CD4-positive, alpha-beta T cell (primary cell): ENCODE measurements around the gene CALHM5. TPM values are rescaled to one million over a fixed set of nuclear protein-coding genes. Genes with fewer than 3 reads are reported as not detected.
A peak's percentile ranks its signal among the peaks of the same experiment; 100 is the strongest.

Experiments
- ATAC-seq: fragments of 200-7000 bp; cut with Tn5 transposase; one replicate; pipeline ENCODE4 v1.10.0; 2022; ENCODE audit warnings: mild to moderate bottlenecking; ENCODE audit not compliant: poor library complexity
- CTCF ChIA-PET: fragments of 350-600 bp; sonication (Branson Sonifier 250); formaldehyde crosslinking; loops from one replicate; lab custom pipeline; 2021; ENCODE audit warnings: antibody characterized with exemption, inconsistent platforms; lab: Charles Lee
- POLR2A ChIA-PET: fragments of 350-600 bp; sonication (Branson Sonifier 250); formaldehyde crosslinking; loops from one replicate; lab custom pipeline; 2021; ENCODE audit warnings: antibody characterized with exemption, inconsistent platforms; lab: Charles Lee
- DNase-seq, 14 experiments: peaks; one replicate each; pipeline ENCODE4 v3.0.0-alpha.2; 2013 to 2020; ENCODE audit warnings: mixed read lengths in 2 of 14
- H3K27ac ChIP-seq, 2 donors: one replicate each; pipeline versions ENCODE4 v1.5.1 to v1.7.0; 2013; ENCODE audit warnings: low read length in 2 of 2, low read depth in 1 of 2, mild to moderate bottlenecking in 1 of 2
- H3K27me3 ChIP-seq, 2 experiments: 1 replicate in 1 of 2; 2 replicates in 1 of 2; pipeline versions ENCODE4 v1.6.1 to v1.7.0; 2013; ENCODE audit warnings: low read length in 2 of 2, control low read depth in 1 of 2, mild to moderate bottlenecking in 1 of 2, moderate library complexity in 1 of 2; ENCODE audit not compliant: insufficient read depth in 2 of 2, control insufficient read depth in 1 of 2
- H3K36me3 ChIP-seq: one replicate; pipeline ENCODE4 v1.6.1; 2013; ENCODE audit warnings: low read length, control low read depth; ENCODE audit not compliant: insufficient read depth
- H3K4me1 ChIP-seq: one replicate; pipeline ENCODE4 v1.6.1; 2013; ENCODE audit warnings: low read length, control low read depth; ENCODE audit not compliant: insufficient read depth
- H3K4me3 ChIP-seq: one replicate; pipeline ENCODE4 v1.5.1; 2013; ENCODE audit warnings: mild to moderate bottlenecking, low read length, moderate library complexity
- H3K9me3 ChIP-seq, 2 experiments: 1 replicate in 1 of 2; 2 replicates in 1 of 2; pipeline versions ENCODE4 v1.6.1 to v1.7.0; 2013; ENCODE audit warnings: low read length in 2 of 2, mild to moderate bottlenecking in 2 of 2, control low read depth in 1 of 2, moderate library complexity in 1 of 2; ENCODE audit not compliant: control insufficient read depth in 1 of 2, insufficient read depth in 1 of 2
- H3K27ac Mint-ChIP-seq: one replicate; pipeline ENCODE4 v1.8.0; 2020; ENCODE audit warnings: mixed read lengths
- H3K27me3 Mint-ChIP-seq: one replicate; pipeline ENCODE4 v1.8.0; 2021; ENCODE audit warnings: mixed read lengths
- H3K36me3 Mint-ChIP-seq: one replicate; pipeline ENCODE4 v1.8.0; 2021; ENCODE audit warnings: low read depth, mixed read lengths
- H3K4me1 Mint-ChIP-seq: one replicate; pipeline ENCODE4 v1.8.0; 2021; ENCODE audit warnings: low read depth, mixed read lengths
- H3K4me3 Mint-ChIP-seq: one replicate; pipeline ENCODE4 v1.8.0; 2020; ENCODE audit warnings: mild to moderate bottlenecking, mixed read lengths
- H3K9me3 Mint-ChIP-seq: one replicate; pipeline ENCODE4 v1.8.0; 2020; ENCODE audit warnings: mixed read lengths
- intact Hi-C, 2 experiments: fragments of 100-400 bp; cut with DNase I in 1 of 2; cut with micrococcal nuclease in 1 of 2; formaldehyde crosslinking; loops; one replicate each; pipeline versions ENCODE4 v1.15.1 to v1.9.0; 2023 to 2025; cut with DNase I, micrococcal nuclease
- total RNA-seq, 174 experiments: library from RNA in 2 of 174; stranded (reverse) in 2 of 174; gene quantifications; one replicate each; pipeline ENCODE4 v1.2.3 and lab custom pipeline; 2021 to 2026
- TF ChIP-seq, protein P1 (sequence below): fragments of 200-600 bp; IDR thresholded peaks from one replicate; pipeline ENCODE4 v1.8.0; 2022; ENCODE audit warnings: antibody characterized with exemption, mild to moderate bottlenecking

The CALHM5 gene
- total RNA-seq, 2 experiments from 2014 or later, result not detected

- no peaks in the 10 kb centered on the region for H3K36me3 ChIP-seq
- ChIA-PET CTCF (no interaction called here), POLR2A (no interaction called here)
- H3K9me3 Mint-ChIP-seq, result no peaks in the 10 kb centered on the region
- intact Hi-C loops, result no loop called here
- H3K9me3 ChIP-seq, result no peaks in the 10 kb centered on the region
- H3K27me3 ChIP-seq, result no peaks in the 10 kb centered on the region
- no peak overlapping the region for H3K4me3 ChIP-seq
- TF ChIP-seq, protein P1, sequence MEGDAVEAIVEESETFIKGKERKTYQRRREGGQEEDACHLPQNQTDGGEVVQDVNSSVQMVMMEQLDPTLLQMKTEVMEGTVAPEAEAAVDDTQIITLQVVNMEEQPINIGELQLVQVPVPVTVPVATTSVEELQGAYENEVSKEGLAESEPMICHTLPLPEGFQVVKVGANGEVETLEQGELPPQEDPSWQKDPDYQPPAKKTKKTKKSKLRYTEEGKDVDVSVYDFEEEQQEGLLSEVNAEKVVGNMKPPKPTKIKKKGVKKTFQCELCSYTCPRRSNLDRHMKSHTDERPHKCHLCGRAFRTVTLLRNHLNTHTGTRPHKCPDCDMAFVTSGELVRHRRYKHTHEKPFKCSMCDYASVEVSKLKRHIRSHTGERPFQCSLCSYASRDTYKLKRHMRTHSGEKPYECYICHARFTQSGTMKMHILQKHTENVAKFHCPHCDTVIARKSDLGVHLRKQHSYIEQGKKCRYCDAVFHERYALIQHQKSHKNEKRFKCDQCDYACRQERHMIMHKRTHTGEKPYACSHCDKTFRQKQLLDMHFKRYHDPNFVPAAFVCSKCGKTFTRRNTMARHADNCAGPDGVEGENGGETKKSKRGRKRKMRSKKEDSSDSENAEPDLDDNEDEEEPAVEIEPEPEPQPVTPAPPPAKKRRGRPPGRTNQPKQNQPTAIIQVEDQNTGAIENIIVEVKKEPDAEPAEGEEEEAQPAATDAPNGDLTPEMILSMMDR, result no peak
- no peak overlapping the region for H3K4me3 Mint-ChIP-seq
- H3K27ac ChIP-seq, result no peak overlapping the region
- no peaks in the 10 kb centered on the region for H3K36me3 Mint-ChIP-seq
- no peaks in the 10 kb centered on the region for H3K27me3 Mint-ChIP-seq
- H3K4me1 Mint-ChIP-seq, result peaks cover 20% of the 10 kb centered on the region
- H3K4me1 ChIP-seq, result peaks cover 2% of the 10 kb centered on the region
- DNase-seq (peak in 1 of 14 experiments; percentile 15), ATAC-seq (no peak)
- H3K27ac Mint-ChIP-seq, result no peak overlapping the region
Measured at GRCh38 chr6:116475141-116475540, 36.3 kb upstream of the CALHM5 start.

- POLR2A ChIA-PET, result no interaction called here
- Histone ChIP-seq H3K9me3 (no peaks in the 10 kb centered on the region), H3K36me3 (no peaks in the 10 kb centered on the region), H3K27ac (no peak overlapping the region), H3K4me3 (no peak overlapping the region), H3K4me1 (peaks cover 2% of the 10 kb centered on the region), H3K27me3 (no peaks in the 10 kb centered on the region)
- H3K27ac Mint-ChIP-seq, result no peak overlapping the region
- DNase-seq (peak in 4 of 14 experiments; percentile 9 to 64 (median 47)), ATAC-seq (peak; percentile 68)
- intact Hi-C loops, result no loop called here
- H3K36me3 Mint-ChIP-seq, result no peaks in the 10 kb centered on the region
- no peak overlapping the region for H3K4me3 Mint-ChIP-seq
- H3K4me1 Mint-ChIP-seq, result peaks cover 20% of the 10 kb centered on the region
- CTCF ChIA-PET, result no interaction called here
- TF ChIP-seq, protein P1, result no peak
- no peaks in the 10 kb centered on the region for H3K27me3 Mint-ChIP-seq
- no peaks in the 10 kb centered on the region for H3K9me3 Mint-ChIP-seq
Measured at GRCh38 chr6:116476002-116476678, 35.3 kb upstream of the CALHM5 start.

DNA sequence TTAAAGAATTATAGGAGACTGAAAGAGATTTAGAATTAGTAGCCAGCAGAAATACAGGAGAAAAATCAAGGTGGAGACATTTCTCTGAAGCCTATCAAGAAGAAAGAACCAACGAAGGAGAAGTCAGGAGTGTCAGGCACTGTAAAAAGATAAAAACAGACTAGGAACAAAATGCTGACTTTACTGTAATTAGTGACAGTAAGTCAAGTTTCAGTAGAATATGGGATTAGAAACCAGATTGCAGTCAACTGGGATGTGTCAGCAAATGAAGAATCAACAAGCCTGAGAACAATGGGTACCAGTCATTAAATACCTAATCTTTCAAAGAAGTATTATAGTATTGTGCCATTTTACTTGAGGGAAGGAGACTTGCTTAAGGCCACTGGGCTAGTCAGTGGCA, 28.7 kb upstream of the CALHM5 start:
- ChIA-PET CTCF (no interaction called here), POLR2A (no interaction called here)
- H3K27me3 ChIP-seq, result peaks cover 0 to 9% of the 10 kb centered on the region in 2 experiments
- no peaks in the 10 kb centered on the region for H3K36me3 ChIP-seq
- no peak overlapping the region for H3K4me3 ChIP-seq
- Mint-ChIP-seq H3K27ac (no peak overlapping the region), H3K36me3 (no peaks in the 10 kb centered on the region), H3K27me3 (peaks cover 15% of the 10 kb centered on the region), H3K9me3 (no peaks in the 10 kb centered on the region), H3K4me3 (no peak overlapping the region), H3K4me1 (no peaks in the 10 kb centered on the region)
- no peak overlapping the region for H3K27ac ChIP-seq
- TF ChIP-seq, protein P1, result no peak
- H3K9me3 ChIP-seq, result no peaks in the 10 kb centered on the region
- DNase-seq (no peak), ATAC-seq (no peak)
- intact Hi-C loops, result no loop called here
- H3K4me1 ChIP-seq, result no peaks in the 10 kb centered on the region
